HG02938 (cell line): ENCODE results near the gene HSD3B1.
"Not testable (repeated sequence)": the region's sequence is repeated elsewhere in the genome, so short reads cannot be mapped to it uniquely, and the experiment has no call there.

Experiments used
- ATAC-seq: cut with Tn5 transposase; IDR thresholded peaks from one replicate; pipeline ENCODE4 v1.9.1; 2021; ENCODE audit warnings: mild to moderate bottlenecking, moderate library complexity; ENCODE audit not compliant: unreplicated experiment

The HSD3B1 gene

GRCh38 chr1:119551218-119551617 is 44.2 kb downstream of the HSD3B1 start:
- no peak for ATAC-seq

DNA sequence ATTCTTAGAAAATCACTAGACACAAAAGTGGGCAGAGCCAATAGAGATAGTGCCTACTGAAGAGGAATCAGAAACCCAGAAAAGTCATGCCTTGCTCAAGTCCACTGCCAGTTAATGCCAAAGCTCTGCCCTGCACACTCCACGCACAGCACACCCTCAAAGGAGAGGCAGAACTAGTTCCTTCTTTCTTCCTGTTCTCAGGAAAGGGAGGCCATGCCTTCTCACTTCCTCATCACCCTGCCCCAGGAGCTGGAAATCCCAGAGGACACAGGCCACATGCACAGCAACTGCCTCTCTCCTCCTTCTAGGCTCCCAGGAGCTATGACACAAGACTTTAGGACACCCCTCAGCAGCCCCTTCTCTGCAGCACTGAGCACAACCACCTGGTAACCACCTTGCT is 45.6 kb downstream of the HSD3B1 start:
- ATAC-seq: not testable (repeated sequence)

- not testable (repeated sequence) for ATAC-seq
Observed at GRCh38 chr1:119553302-119554071, 46.5 kb downstream of the HSD3B1 start.

- no peak for ATAC-seq
Observed at GRCh38 chr1:119554183-119554582, 47.2 kb downstream of the HSD3B1 start.

DNA sequence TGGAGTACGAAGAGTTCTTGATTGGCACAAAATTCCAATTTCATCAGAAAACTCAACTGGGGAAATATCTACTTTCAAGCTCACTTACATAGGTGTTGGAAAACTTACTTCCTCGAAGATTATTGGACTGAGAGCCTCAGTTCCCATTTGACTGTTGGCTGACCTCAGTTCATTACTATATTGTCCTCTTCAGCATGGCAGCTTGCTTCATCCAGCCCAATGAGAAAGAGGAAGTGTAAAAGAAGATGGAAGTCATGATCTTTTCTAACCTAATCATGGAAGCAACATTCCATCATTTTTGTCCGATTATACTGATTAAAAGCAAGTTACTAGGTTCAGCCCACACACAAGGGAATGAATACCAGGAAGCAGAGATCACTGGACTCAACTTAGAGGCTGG is 49.4 kb downstream of the HSD3B1 start:
- ATAC-seq: no peak

DNA sequence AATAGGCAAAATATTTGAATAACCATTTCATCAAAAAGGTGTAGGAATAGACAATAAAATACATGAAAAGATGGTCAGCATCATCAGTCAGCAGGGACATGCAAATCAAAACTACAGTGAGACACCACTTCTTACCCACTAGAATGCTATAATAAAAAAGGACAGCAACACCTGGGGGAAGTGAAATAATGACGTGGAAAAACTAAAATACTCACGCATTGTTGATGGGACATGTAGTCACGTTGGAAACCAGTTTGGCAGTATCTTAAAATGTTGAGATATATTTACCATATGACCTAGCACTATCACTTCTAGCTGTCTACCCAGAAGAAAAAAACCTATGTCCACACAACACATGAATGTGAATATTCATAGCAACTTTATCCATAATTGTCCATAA is 53.4 kb downstream of the HSD3B1 start:
- ATAC-seq: not testable (repeated sequence)

DNA sequence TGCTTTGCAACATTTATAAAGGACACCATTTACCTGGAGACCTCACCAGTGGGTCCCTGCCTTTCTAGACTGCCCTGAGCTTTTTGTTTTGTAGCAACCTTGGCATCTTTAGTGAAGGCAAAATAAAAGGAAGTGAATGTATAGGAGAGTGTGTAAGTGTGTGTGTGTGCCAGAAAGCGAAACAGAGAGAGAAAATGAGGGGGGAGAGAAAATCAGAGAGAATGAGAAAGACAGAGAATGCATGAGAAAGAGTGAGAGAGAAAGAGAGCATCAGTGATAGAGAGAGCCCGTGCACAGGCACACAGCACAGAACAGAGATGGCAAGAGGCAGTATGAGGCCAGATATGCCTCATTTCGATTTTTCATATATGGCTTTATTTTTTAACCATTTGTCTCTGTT is 57.5 kb downstream of the HSD3B1 start:
- peak; percentile 52 for ATAC-seq
